AG04449 (cell line): ENCODE measurements around the gene GARIN5B.
A peak's percentile ranks its signal among the peaks of the same experiment; 100 is the strongest.

Experiments used
- CTCF ChIA-PET: fragments of 350-600 bp; formaldehyde crosslinking; extraction: SDS; loops from one replicate; lab custom pipeline; 2021; ENCODE audit warnings: antibody characterized with exemption; lab: Yijun Ruan, JAX
- POLR2A ChIA-PET: fragments of 400-600, 350-600 bp; formaldehyde crosslinking; extraction: SDS; loops from one replicate; lab custom pipeline; 2020; ENCODE audit warnings: antibody characterized with exemption, inconsistent platforms; lab: Yijun Ruan, JAX
- DNase-seq: peaks from one replicate; pipeline ENCODE4 v3.0.0-alpha.2; 2010; ENCODE audit warnings: low read depth, low spot score
- H3K4me3 ChIP-seq: 2 replicates; pipeline ENCODE4 v1.5.1; 2011; ENCODE audit warnings: low read depth, mild to moderate bottlenecking, control low read depth, low read length
- CTCF ChIP-seq: IDR thresholded peaks from one replicate; pipeline ENCODE4 v1.5.1; 2011; ENCODE audit warnings: mild to moderate bottlenecking, moderate library complexity, low read length, control low read depth, inconsistent platforms; ENCODE audit not compliant: insufficient read depth; ENCODE audit errors: missing control alignments

The GARIN5B gene

GRCh38 chr19:55384131-55384919, 21.3 kb upstream of the GARIN5B start, which contains the start of gene TMEM238:
Gene TMEM238, minus strand, starts transcription at chr19:55384292. Its CDS starts 33 bp downstream, at chr19:55384259.
- H3K4me3 ChIP-seq, result peak within 1 kb of the TSS; percentile 97
- ChIA-PET CTCF (interaction anchor here (0.7 to 3.4 kb wide), 15 partner anchors 8 to 248 kb away, joined by 3 to 50 read pairs (median 4); partner anchors contain the start of gene IL11), POLR2A (interaction anchor here (0.8 to 3.8 kb wide), 3 partner anchors 16 to 125 kb away, joined by 3 to 20 read pairs (median 10); partner anchors contain the start of genes PPP6R1 and UBE2S)
- DNase-seq, result no peak
- TF ChIP-seq CTCF, result no peak

- no peak for DNase-seq
- H3K4me3 ChIP-seq, result peak overlapping the region; percentile 52
- CTCF ChIA-PET, result interaction anchor here (0.7 to 3.4 kb wide), 13 partner anchors 11 to 243 kb away, joined by 3 to 50 read pairs (median 5); partner anchors contain the start of gene IL11
- peak; percentile 15 for TF ChIP-seq CTCF
- POLR2A ChIA-PET, result interaction anchor here (1.9 to 3.8 kb wide), 2 partner anchors 15 to 23 kb away, joined by 10 to 20 read pairs; partner anchors contain the start of gene UBE2S
Observed at GRCh38 chr19:55383279-55384130, 20.4 kb upstream of the GARIN5B start.

GRCh38 chr19:55382522-55383054, 19.5 kb upstream of the GARIN5B start:
- CTCF ChIA-PET, result interaction anchor here (1.1 to 3.4 kb wide), 6 partner anchors 10 to 242 kb away, joined by 3 to 50 read pairs (median 12); partner anchors contain the start of gene IL11
- POLR2A ChIA-PET, result interaction anchor here (3.8 kb wide), 1 partner anchor 24 kb away, joined by 20 read pairs; the partner anchor contains the start of gene UBE2S
- no peak for TF ChIP-seq CTCF
- no peak overlapping the region for H3K4me3 ChIP-seq
- no peak for DNase-seq

- DNase-seq, result no peak
- ChIA-PET POLR2A (interaction anchor here (3.8 kb wide), 1 partner anchor 25 kb away, joined by 20 read pairs; the partner anchor contains the start of gene UBE2S), CTCF (interaction anchor here (0.9 to 3.4 kb wide), 3 partner anchors 66 to 80 kb away, joined by 3 to 50 read pairs (median 3); no protein-coding TSS in a partner anchor)
- H3K4me3 ChIP-seq, result no peak overlapping the region
- no peak for TF ChIP-seq CTCF
Observed at GRCh38 chr19:55382013-55382412, 19.0 kb upstream of the GARIN5B start.

- ChIA-PET CTCF (interaction anchor here (0.7 kb wide), 1 partner anchor 77 kb away, joined by 3 read pairs; no protein-coding TSS in a partner anchor), POLR2A (no interaction called here)
- H3K4me3 ChIP-seq, result no peak overlapping the region
- no peak for TF ChIP-seq CTCF
- no peak for DNase-seq
Observed at GRCh38 chr19:55379174-55379573, 16.1 kb upstream of the GARIN5B start.
